ENCODE data around the gene LYRM4.

- TF ChIP-seq TAF1 (IDR thresholded peaks at IDR 0.05; ENCODE audit: borderline replicate concordance, insufficient read depth, low read length) (no peak), POLR2AphosphoS5 (IDR thresholded peaks at IDR 0.05; ENCODE audit: low read depth, low read length) (no peak), SIN3A (IDR thresholded peaks at IDR 0.05; ENCODE audit: borderline replicate concordance, insufficient read depth, low read length) (no peak), REST (IDR thresholded peaks at IDR 0.05; ENCODE audit: insufficient read depth in 1 of 2, low read depth in 2 of 2, low read length in 2 of 2) (no peak), FOXP2 (optimal IDR thresholded peaks at IDR 0.05; ENCODE audit: borderline replicate concordance, extremely low read depth, extremely low read length, insufficient read depth) (no peak)
Measured at GRCh38 chr6:5080574-5080973, 180.2 kb downstream of the LYRM4 start.
